WTC11 (cell line): ENCODE results near the gene LAMB4. TPM values are rescaled to one million over a fixed set of nuclear protein-coding genes. Genes with fewer than 3 reads are reported as not detected.

ENCODE experiments used
- ATAC-seq: fragments of 200-7000 bp; cut with Tn5 transposase; 2 replicates; pipeline ENCODE4 v1.10.0; 2021; ENCODE audit warnings: mild to moderate bottlenecking, moderate library complexity
- CTCF ChIA-PET: fragments of 300-600 bp; sonication (Branson Sonifier 250); formaldehyde crosslinking; loops from one replicate; lab custom pipeline; 2021; ENCODE audit warnings: antibody characterized with exemption; lab: Charles Lee
- POLR2A ChIA-PET: fragments of 350-600 bp; sonication (Branson Sonifier 250); formaldehyde crosslinking; loops from one replicate; lab custom pipeline; 2021; ENCODE audit warnings: antibody characterized with exemption; lab: Charles Lee
- DNase-seq: peaks from one replicate; pipeline ENCODE4 v3.0.0; 2021; ENCODE audit warnings: low spot score
- H3K27ac Mint-ChIP-seq: 2 replicates; pipeline ENCODE4 v1.8.0; 2021; ENCODE audit warnings: mixed read lengths
- H3K27me3 Mint-ChIP-seq: 2 replicates; pipeline ENCODE4 v1.8.0; 2021; ENCODE audit warnings: low read depth, mild to moderate bottlenecking, moderate library complexity, mixed read lengths
- H3K36me3 Mint-ChIP-seq: 2 replicates; pipeline ENCODE4 v1.8.0; 2021; ENCODE audit warnings: mixed read lengths
- H3K4me1 Mint-ChIP-seq: 2 replicates; pipeline ENCODE4 v1.8.0; 2022; ENCODE audit warnings: mixed read lengths
- H3K4me3 Mint-ChIP-seq: 2 replicates; pipeline ENCODE4 v1.8.0; 2021; ENCODE audit warnings: mild to moderate bottlenecking, moderate library complexity, mixed read lengths
- H3K9me3 Mint-ChIP-seq: 2 replicates; pipeline ENCODE4 v1.8.0; 2021; ENCODE audit warnings: mixed read lengths
- CTCF ChIP-seq: fragments of 200-600 bp; IDR thresholded peaks from 2 replicates; pipeline ENCODE4 v1.8.0; 2022; ENCODE audit warnings: antibody characterized with exemption
- FOXJ3 ChIP-seq: sonication (generic); formaldehyde crosslinking; IDR thresholded peaks from 2 replicates; pipeline ENCODE4 v1.9.0; 2021; ENCODE audit warnings: missing genetic modification reagents, mild to moderate bottlenecking, borderline replicate concordance
- GRHL2 ChIP-seq: fragments of 250-450 bp; sonication (Bioruptor Pico); IDR thresholded peaks from 2 replicates; pipeline ENCODE4 v1.8.0; 2022; ENCODE audit warnings: mild to moderate bottlenecking, moderate library complexity; ENCODE audit not compliant: insufficient replicate concordance, severe bottlenecking
- OVOL2 ChIP-seq: fragments of 250-450 bp; sonication (Bioruptor Pico); IDR thresholded peaks from 2 replicates; pipeline ENCODE4 v1.9.0; 2021; ENCODE audit warnings: mild to moderate bottlenecking, borderline replicate concordance
- SMAD3 ChIP-seq: sonication (generic); formaldehyde crosslinking; IDR thresholded peaks from 2 replicates; pipeline ENCODE4 v1.8.0; 2022; ENCODE audit warnings: missing genetic modification reagents, mild to moderate bottlenecking, borderline replicate concordance
- TEAD4 ChIP-seq: sonication (generic); formaldehyde crosslinking; IDR thresholded peaks from 2 replicates; pipeline ENCODE4 v1.8.0; 2022; ENCODE audit warnings: mild to moderate bottlenecking, missing genetic modification reagents
- ZNF138 ChIP-seq: sonication (generic); formaldehyde crosslinking; conservative IDR thresholded peaks from 2 replicates; pipeline ENCODE4 v1.8.1; 2022; ENCODE audit warnings: mild to moderate bottlenecking, moderate library complexity, missing genetic modification reagents
- ZNF232 ChIP-seq: sonication (generic); formaldehyde crosslinking; IDR thresholded peaks from 2 replicates; pipeline ENCODE4 v1.8.0; 2022; ENCODE audit warnings: mild to moderate bottlenecking, missing genetic modification reagents
- ZNF263 ChIP-seq: sonication (generic); formaldehyde crosslinking; IDR thresholded peaks from 2 replicates; pipeline ENCODE4 v1.8.1; 2022; ENCODE audit warnings: low read depth, mild to moderate bottlenecking, moderate library complexity, missing genetic modification reagents
- ZNF425 ChIP-seq: fragments of 250-450 bp; sonication (Bioruptor Pico); conservative IDR thresholded peaks from 2 replicates; pipeline ENCODE4 v1.9.0; 2021; ENCODE audit warnings: mild to moderate bottlenecking
- ZNF512 ChIP-seq: sonication (generic); formaldehyde crosslinking; IDR thresholded peaks from 2 replicates; pipeline ENCODE4 v1.8.1; 2022; ENCODE audit warnings: missing genetic modification reagents, borderline replicate concordance
- total RNA-seq: library from RNA; stranded (reverse); gene quantifications from 3 replicates; pipeline ENCODE4 v1.2.3, GENCODE V29; 2021
- TF ChIP-seq, protein P1 (sequence below): sonication (generic); formaldehyde crosslinking; IDR thresholded peaks from 2 replicates; pipeline ENCODE4 v1.8.1; 2023; ENCODE audit warnings: mild to moderate bottlenecking, moderate library complexity, missing genetic modification reagents
- TF ChIP-seq, protein P2 (sequence below): fragments of 250-450 bp; sonication (Bioruptor Pico); IDR thresholded peaks from 2 replicates; pipeline ENCODE4 v2.1.2; 2022; ENCODE audit warnings: mild to moderate bottlenecking, moderate library complexity

Gene LAMB4
- total RNA-seq, 1 experiment from 2014 or later = not detected

DNA sequence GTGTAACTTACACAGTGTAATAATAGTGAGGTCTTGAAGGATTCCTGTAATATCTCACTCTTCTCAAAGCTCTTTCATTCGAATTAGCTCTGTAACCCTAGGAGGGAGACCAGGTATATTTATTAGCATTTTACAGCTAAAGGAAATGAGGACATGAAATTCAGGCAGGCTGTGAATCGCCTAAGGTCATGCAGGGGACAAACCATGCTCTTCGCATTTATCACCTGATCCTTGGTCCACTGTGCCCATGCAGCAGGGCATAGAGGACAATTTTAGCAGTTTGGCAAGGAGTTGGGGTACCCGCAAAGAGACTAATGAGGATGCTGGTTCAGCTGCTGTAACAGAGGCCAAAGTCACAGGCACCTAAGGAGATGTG lies 112.4 kb downstream of the LAMB4 start:
- POLR2A ChIA-PET = no interaction called here
- CTCF ChIA-PET = interaction anchor here (1.6 kb wide), 1 partner anchor 65 kb away, joined by 8 read pairs; no protein-coding TSS in a partner anchor
- Mint-ChIP-seq H3K27me3 (no peaks in the 10 kb centered on the region), H3K4me1 (peaks cover 1% of the 10 kb centered on the region; the same call in 1 of the 2 replicates), H3K4me3 (no peak overlapping the region), H3K36me3 (no peaks in the 10 kb centered on the region), H3K9me3 (no peaks in the 10 kb centered on the region), H3K27ac (no peak overlapping the region)
- no peak for DNase-seq
- ATAC-seq = no peak
- TF ChIP-seq FOXJ3 (CRISPR knock-in tag) (no peak), TEAD4 (CRISPR knock-in tag) (no peak), ZNF425 (CRISPR knock-in tag) (no peak), OVOL2 (CRISPR knock-in tag) (no peak), GRHL2 (CRISPR knock-in tag) (no peak), ZNF138 (CRISPR knock-in tag) (no peak), ZNF263 (CRISPR knock-in tag) (no peak), ZNF232 (CRISPR knock-in tag) (no peak), SMAD3 (no peak)
- TF ChIP-seq, protein P1, sequence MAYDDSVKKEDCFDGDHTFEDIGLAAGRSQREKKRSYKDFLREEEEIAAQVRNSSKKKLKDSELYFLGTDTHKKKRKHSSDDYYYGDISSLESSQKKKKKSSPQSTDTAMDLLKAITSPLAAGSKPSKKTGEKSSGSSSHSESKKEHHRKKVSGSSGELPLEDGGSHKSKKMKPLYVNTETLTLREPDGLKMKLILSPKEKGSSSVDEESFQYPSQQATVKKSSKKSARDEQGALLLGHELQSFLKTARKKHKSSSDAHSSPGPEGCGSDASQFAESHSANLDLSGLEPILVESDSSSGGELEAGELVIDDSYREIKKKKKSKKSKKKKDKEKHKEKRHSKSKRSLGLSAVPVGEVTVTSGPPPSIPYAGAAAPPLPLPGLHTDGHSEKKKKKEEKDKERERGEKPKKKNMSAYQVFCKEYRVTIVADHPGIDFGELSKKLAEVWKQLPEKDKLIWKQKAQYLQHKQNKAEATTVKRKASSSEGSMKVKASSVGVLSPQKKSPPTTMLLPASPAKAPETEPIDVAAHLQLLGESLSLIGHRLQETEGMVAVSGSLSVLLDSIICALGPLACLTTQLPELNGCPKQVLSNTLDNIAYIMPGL = no peak
- TF ChIP-seq, protein P2, sequence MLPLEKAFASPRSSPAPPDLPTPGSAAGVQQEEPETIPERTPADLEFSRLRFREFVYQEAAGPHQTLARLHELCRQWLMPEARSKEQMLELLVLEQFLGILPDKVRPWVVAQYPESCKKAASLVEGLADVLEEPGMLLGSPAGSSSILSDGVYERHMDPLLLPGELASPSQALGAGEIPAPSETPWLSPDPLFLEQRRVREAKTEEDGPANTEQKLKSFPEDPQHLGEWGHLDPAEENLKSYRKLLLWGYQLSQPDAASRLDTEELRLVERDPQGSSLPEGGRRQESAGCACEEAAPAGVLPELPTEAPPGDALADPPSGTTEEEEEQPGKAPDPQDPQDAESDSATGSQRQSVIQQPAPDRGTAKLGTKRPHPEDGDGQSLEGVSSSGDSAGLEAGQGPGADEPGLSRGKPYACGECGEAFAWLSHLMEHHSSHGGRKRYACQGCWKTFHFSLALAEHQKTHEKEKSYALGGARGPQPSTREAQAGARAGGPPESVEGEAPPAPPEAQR = no peak

DNA sequence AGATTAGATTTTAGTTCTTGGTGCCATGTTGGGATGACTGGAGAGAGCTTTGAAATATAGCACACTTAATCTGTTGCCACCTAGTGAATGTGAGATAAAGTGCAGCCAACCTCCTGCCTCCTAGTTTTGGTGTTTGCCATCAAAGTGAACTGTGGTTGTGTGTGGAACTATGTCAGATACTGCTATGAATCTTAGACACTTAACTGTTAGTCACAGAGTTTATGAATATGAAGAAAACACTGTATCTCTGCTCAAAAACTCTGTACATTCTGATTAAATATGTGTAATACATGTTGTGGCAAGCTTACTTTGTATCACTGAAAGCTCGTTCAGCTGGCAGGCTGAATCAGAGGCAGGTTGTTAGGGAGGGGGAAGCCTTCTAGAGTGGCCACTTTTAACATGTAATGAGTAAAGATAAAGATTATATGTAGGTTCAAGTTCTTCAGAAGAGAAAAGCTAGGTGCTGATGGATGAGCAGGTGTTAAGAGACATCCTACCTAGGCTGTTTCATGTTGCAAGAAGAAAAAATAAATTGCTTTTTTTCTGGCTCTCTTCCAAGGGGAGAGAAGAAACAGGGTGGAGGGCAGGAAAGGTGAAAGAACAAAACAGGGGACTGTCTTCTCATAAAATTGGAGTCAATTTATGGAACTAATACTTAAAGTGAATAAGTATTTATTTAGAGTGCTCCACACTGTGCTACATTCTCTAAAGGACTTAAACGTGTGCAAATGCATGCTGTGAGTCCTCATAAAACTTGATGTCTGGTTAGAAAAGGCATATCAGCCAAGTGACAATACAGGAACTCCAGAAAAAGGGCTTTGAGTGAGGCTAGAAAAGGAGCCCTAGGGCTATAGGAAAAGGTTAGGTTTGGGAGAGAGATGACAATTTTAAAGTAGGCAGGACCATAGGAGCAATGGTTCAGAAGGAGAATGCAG lies 113.1 kb downstream of the LAMB4 start:
- no peaks in the 10 kb centered on the region for H3K9me3 Mint-ChIP-seq
- no peak for TF ChIP-seq ZNF512 (CRISPR knock-in tag)
- 0 out of 2 replicates have a peak, but pooled peaks have one; percentile 16 for TF ChIP-seq CTCF
- TF ChIP-seq, all 79 proteins: peak for 1
- ChIA-PET POLR2A (no interaction called here), CTCF (interaction anchor here (0.5 to 1.8 kb wide), 16 partner anchors 8 to 624 kb away, joined by 3 to 37 read pairs (median 3); partner anchors contain the start of gene LAMB1)
- no peak overlapping the region for H3K4me3 Mint-ChIP-seq
- no peak for DNase-seq
- H3K36me3 Mint-ChIP-seq = no peaks in the 10 kb centered on the region
- H3K27ac Mint-ChIP-seq = no peak overlapping the region
- ATAC-seq = peak; percentile 90
- no peaks in the 10 kb centered on the region for H3K27me3 Mint-ChIP-seq
- H3K4me1 Mint-ChIP-seq = peaks cover 3% of the 10 kb centered on the region; the same call in 1 of the 2 replicates
